NOMO-1 treated with dmso at 0.1 percent for 144 hours (cell line): ENCODE measurements around the gene KHSRP.
"Not testable (repeated sequence)": the region's sequence is repeated elsewhere in the genome, so short reads cannot be mapped to it uniquely, and the experiment has no call there.

Source experiments
- DNase-seq: peaks from one replicate; lab custom pipeline; 2025; ENCODE audit not compliant: unreplicated experiment; lab: John Stamatoyannopoulos, UW

The KHSRP gene

GRCh38 chr19:6452223-6452614 lies 27.6 kb upstream of the KHSRP start:
- no peak for DNase-seq

GRCh38 chr19:6451583-6452222 lies 27.1 kb upstream of the KHSRP start:
- no peak for DNase-seq

- DNase-seq = no peak
These were observed 25.6 kb upstream of the KHSRP start for GRCh38 chr19:6450166-6450565.

- DNase-seq = no peak
These were observed 23.4 kb upstream of the KHSRP start for GRCh38 chr19:6448045-6448444.

GRCh38 chr19:6446452-6446851 lies 21.8 kb upstream of the KHSRP start:
- no peak for DNase-seq

- DNase-seq = no peak
These were observed 19.4 kb upstream of the KHSRP start for GRCh38 chr19:6443986-6444385.

- DNase-seq = no peak
These were observed 17.6 kb upstream of the KHSRP start for GRCh38 chr19:6442087-6442688.

- DNase-seq = no peak
These were observed 16.3 kb upstream of the KHSRP start for GRCh38 chr19:6440905-6441304.

- no peak for DNase-seq
These were observed 15.1 kb upstream of the KHSRP start for GRCh38 chr19:6439743-6440142.

- DNase-seq = no peak
These were observed 9.1 kb upstream of the KHSRP start, which contains the start of gene SLC25A41 for GRCh38 chr19:6433663-6434062. Gene SLC25A41 (minus strand): TSS chr19:6433763. CDS start chr19:6433693, 70 bp downstream.

GRCh38 chr19:6433165-6433564 lies 8.6 kb upstream of the KHSRP start:
- DNase-seq = no peak

GRCh38 chr19:6431891-6432290 lies 7.3 kb upstream of the KHSRP start:
- DNase-seq = no peak

GRCh38 chr19:6429419-6430221 lies 5.0 kb upstream of the KHSRP start:
- DNase-seq = peak; percentile 76

GRCh38 chr19:6428692-6429418 lies 4.2 kb upstream of the KHSRP start:
- not testable (repeated sequence) for DNase-seq

- no peak for DNase-seq
These were observed 2.5 kb upstream of the KHSRP start for GRCh38 chr19:6427131-6427530.

- no peak for DNase-seq
These were observed 1.4 kb upstream of the KHSRP start for GRCh38 chr19:6425732-6426620.

GRCh38 chr19:6424939-6425731 lies 524 bp upstream of the KHSRP start:
- peak; percentile 100 for DNase-seq

- no peak for DNase-seq
These were observed 964 bp downstream of the KHSRP start for GRCh38 chr19:6423499-6424194.
